Coronary artery (tissue), 2 donors: ENCODE data around the gene IER5.

ENCODE experiments used
- DNase-seq: peaks from one replicate; pipeline ENCODE4 v3.0.0-alpha.2; 2017; ENCODE audit warnings: low spot score
- H3K27ac ChIP-seq, 2 donors: fragments of 200-600 bp; sonication (generic); one replicate each; pipeline ENCODE4 v1.5.1; 2016 to 2019
- H3K4me3 ChIP-seq: fragments of 200-600 bp; sonication (generic); 2 replicates; pipeline ENCODE4 v1.5.1; 2016; ENCODE audit warnings: mild to moderate bottlenecking, moderate library complexity
- TF ChIP-seq, protein P1 (sequence below): fragments of 200-600 bp; sonication (generic); IDR thresholded peaks from one replicate; pipeline ENCODE4 v1.5.1; 2019; ENCODE audit warnings: antibody characterized with exemption

IER5 gene

GRCh38 chr1:181077576-181078242 is 10.8 kb upstream of the IER5 start:
- Histone ChIP-seq H3K27ac (no peak overlapping the region), H3K4me3 (no peak overlapping the region)
- TF ChIP-seq, protein P1, sequence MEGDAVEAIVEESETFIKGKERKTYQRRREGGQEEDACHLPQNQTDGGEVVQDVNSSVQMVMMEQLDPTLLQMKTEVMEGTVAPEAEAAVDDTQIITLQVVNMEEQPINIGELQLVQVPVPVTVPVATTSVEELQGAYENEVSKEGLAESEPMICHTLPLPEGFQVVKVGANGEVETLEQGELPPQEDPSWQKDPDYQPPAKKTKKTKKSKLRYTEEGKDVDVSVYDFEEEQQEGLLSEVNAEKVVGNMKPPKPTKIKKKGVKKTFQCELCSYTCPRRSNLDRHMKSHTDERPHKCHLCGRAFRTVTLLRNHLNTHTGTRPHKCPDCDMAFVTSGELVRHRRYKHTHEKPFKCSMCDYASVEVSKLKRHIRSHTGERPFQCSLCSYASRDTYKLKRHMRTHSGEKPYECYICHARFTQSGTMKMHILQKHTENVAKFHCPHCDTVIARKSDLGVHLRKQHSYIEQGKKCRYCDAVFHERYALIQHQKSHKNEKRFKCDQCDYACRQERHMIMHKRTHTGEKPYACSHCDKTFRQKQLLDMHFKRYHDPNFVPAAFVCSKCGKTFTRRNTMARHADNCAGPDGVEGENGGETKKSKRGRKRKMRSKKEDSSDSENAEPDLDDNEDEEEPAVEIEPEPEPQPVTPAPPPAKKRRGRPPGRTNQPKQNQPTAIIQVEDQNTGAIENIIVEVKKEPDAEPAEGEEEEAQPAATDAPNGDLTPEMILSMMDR, result no peak
- no peak for DNase-seq

DNA sequence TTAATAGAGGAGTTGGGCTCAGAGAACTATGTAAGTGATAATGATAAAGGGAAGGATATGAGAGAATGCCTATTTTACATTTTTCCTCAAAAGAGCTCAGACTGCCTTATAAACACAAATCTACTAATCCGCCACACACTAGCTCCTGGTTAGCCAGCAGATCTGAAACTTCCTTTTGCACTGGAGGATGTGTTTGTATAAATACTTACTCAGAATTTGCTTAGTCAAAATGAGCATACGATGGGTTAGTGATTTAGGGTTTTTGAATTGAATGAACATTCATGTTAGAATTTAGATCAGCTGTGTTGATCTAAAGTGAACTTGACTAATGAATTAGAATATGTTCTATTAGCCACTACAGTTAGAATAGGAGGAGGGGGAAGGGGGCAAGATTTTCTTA is 9.1 kb upstream of the IER5 start:
- DNase-seq, result no peak
- H3K27ac ChIP-seq, result no peak overlapping the region
- TF ChIP-seq, protein P1, result no peak
- H3K4me3 ChIP-seq, result no peak overlapping the region

- H3K4me3 ChIP-seq, result no peak overlapping the region
- TF ChIP-seq, protein P1, result no peak
- no peak overlapping the region for H3K27ac ChIP-seq
- no peak for DNase-seq
These were observed 8.6 kb upstream of the IER5 start for GRCh38 chr1:181079920-181080319.

DNA sequence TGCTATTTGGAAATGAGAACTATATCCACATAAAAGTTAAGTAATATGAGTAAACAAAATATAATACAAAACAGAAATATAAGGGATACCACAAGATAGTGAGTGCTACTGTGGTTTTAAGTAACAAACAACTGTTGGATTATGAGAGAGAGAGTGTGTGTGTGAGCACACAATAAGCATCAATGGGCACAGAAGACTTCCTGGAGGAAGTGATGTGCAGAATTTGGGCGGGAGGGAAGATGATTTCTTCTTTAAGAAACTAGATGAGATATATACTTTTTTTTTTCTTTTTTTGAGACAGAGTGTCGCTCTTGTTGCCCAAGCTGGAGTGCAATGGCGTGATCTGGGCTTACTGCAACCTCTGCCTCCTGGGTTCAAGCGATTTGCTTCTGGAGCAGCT is 7.9 kb upstream of the IER5 start:
- H3K27ac ChIP-seq, result no peak overlapping the region
- TF ChIP-seq, protein P1, result no peak
- no peak for DNase-seq
- H3K4me3 ChIP-seq, result no peak overlapping the region

GRCh38 chr1:181081395-181081794 is 7.1 kb upstream of the IER5 start:
- Histone ChIP-seq H3K4me3 (no peak overlapping the region), H3K27ac (no peak overlapping the region)
- TF ChIP-seq, protein P1, result no peak
- no peak for DNase-seq

GRCh38 chr1:181083842-181084605 is 4.5 kb upstream of the IER5 start:
- H3K27ac ChIP-seq, result no peak overlapping the region
- no peak overlapping the region for H3K4me3 ChIP-seq
- TF ChIP-seq, protein P1, result no peak
- DNase-seq, result no peak

DNA sequence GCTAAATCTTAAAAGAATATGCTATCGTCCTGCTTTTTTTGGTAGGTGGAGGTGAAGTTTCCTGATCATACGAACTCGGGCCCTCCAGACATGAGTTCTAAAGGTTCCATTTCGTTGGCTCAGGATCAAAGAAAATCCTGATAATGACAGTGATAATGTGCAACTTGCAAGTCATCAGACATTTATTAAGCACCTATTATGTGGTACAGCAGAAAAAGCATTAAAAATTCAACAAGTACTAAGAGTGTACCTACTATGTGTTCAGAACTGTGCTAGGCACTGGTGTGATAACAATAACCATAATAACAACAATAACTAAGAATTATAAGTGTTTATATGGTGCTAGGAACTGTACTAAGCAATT is 3.9 kb upstream of the IER5 start:
- TF ChIP-seq, protein P1, result no peak
- Histone ChIP-seq H3K27ac (no peak overlapping the region), H3K4me3 (no peak overlapping the region)
- DNase-seq, result no peak
